Measurements from ENCODE around the gene TGOLN2.
"Not testable (repeated sequence)": the region's sequence is repeated elsewhere in the genome, so short reads cannot be mapped to it uniquely, and the experiment has no call there.

TGOLN2 gene

DNA sequence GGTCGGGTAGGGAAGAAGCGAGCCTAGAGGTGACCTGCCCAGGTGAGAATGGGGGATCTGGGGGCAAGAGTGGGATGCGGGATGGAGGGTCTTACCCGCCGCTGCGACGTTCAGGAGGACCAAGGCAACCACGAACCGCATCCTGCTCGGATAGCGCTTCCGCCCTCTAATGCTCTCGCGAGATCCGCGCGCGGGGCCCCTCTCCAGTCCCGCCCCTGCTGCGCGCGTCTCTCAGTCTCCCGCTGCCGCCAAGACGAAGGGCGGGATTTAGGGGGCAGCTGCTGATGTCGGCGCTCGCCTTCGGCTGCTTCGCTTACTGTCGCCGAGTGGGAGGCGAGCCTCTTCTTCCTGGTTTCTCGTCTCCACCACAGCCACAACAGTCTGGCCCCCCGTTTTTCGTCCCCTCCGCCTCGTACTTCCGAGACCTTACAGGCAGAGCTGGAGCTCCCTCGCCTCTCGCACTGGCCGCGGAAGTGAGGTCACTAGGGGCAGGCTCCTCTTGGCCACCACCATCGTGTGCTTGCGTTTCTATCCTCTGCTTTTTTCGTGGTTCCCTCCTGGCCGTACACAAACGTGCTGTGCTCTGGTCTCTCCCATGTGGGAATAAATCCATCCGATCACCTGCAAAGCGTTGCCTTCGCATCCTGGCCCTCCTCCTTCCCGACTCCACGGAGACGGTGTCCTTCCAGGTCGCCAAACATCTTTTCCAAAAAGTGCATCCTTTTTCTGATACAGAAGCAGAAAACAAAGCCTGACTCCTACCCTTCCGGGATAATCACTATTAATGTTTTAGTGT lies at the start of gene TGOLN2:
Gene TGOLN2 (minus strand): TSS at position 168 of the 796 bp plus-strand sequence. CDS start 27 bp downstream, at position 141.
- peak; percentile 94 for DNase-seq

DNA sequence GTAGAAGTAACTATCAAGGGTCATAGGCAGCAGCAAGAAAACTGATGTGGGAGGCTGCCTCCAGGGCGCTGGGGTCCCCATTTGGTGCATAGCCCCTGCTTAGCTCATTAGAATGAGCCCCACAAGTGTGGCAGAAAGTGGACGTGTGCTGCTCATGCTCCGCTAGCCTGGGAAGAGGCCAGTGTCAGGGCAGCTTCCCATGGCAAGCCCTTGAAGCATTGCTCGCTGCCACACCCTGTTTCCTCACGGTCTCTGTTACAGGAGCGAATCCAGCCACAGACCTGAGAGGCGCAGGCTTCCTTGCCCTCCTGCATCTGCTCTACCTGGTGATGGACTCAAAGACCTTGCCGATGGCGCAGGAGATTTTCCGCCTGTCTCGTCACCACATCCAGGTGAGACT lies 49.3 kb upstream of the TGOLN2 start:
- DNase-seq = no peak

DNA sequence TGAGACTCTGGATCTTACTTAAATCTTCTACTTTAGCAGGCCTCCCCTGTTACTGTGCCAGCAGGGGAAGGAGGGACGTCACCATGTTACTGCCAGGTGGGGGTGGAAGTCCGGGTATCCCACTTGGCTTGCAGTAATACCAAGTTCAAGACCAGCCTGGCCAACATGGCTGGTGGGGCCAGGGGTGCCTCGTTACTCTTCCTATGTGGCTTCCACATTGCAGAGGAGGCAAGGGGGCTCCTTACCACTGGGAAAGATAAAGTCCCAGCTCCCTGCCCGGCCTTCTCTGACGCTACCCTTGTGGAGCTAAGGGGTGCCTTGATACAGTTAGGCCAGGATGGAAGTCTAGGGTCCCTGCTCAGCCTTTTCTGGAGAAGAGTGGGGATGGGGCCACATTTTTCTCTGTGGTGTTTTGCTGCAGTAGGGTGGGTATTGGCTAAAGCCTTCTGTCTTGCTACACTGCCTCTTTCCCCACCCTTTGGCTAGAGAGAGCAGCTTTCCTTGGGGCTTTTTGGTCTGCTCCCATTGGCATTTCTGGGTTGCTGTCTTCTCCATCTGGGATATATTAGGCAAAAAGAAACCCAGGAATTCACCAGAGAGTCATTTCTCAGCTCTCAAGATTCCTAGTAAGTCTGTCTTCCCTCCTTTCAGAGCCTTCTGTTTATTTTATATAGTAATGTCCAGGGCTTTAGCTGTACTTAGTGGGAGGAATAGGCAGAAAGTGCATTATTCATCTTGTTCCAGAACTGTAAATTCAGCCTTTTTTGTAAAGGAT lies 48.7 kb upstream of the TGOLN2 start:
- DNase-seq = no peak

DNA sequence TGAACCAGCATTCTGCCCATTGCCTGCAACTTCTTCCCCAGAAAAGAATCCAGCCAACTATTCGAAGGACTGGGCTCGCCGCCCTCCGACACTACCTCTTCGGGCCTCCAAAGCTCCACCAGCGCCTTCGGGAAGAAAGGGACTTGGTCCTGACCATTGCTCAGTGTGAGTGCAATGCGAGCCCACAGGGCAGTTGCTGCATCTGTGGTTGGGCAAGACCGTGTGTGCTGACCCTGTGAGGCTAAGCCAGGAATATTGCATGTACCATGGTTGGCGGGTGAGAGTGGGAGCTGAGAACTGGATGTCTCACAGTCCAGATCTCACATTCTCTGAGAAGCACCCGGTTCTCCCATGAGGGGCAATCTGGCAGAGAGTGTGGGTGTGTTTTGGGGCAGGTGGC lies 43.3 kb upstream of the TGOLN2 start:
- DNase-seq = no peak

- no peak for DNase-seq
These were observed 41.7 kb upstream of the TGOLN2 start for GRCh38 chr2:85369500-85369899.

DNA sequence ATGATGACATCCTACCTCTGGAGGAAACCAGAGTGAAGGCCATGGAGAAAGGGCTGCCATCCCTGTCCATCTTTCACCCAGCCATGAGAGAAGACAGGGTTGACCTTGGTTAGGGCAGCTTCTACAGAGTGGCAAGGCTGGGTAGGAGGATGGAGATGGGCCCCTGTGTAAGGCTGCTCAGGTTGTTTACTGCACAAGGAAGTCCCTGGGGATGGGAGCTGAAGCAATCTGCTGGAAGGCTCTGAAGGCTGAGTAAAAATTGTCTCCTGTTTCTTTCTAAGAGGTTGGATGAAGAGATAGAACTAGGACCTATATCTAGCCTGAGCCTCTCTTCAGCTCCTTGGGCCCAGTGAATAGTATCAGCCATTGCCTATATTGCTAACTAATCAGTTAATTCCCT lies 41.1 kb upstream of the TGOLN2 start:
- no peak for DNase-seq

DNA sequence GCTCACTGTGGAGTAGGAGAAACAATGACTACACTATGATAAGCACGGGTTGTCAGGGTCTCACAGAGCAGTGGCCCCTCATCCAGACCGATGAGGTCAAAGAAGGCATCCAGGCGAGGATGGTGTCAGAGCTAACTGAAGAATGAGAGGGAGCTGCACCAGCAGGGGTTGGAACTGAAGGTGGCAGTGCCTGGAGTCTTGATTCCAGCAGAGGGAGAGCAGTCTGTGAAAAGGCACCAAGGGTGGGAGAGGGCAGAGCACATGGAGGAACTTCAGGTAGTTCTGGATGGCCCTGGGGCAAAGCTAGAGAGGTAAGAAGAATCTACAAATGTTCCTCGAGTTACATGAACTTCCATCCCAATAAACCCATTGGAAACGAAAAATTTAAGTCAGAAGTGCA lies 39.4 kb upstream of the TGOLN2 start:
- no peak for DNase-seq

DNA sequence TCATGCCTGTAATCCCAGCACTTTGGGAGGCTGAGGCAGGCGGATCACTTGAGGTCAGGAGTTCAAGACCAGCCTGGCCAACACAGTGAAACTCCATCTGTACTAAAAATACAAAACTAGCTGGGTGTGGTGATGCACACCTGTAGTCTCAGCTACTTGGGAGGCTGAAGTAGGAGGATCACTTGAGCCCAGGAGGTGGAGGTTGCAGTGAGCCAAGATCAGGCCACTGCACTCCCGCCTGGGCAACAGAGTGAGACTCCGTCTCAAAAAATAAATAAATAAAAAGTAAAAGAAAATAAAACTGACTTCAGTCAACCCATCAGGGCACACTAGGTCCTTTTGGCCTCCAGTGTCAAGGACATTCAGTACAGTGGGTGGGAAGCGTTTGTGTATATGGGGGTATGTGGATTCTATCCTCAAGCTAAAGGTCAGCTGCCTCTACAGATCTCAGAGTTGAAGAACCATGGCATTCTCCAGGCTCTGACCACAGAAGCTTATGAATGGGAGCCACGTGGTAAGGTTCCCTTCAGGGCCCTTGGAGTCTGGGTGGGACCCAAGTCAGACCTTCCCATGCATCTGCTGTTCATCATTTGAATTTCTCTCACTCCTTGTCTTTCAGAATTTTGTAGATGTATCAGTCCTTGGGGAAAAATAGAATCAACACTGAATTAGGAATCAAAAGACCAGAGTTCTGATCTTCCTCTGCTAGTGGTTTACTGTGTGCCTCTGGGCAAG lies 35.0 kb upstream of the TGOLN2 start:
- DNase-seq = not testable (repeated sequence)

GRCh38 chr2:85357736-85358135 lies 29.9 kb upstream of the TGOLN2 start:
- no peak for DNase-seq

DNA sequence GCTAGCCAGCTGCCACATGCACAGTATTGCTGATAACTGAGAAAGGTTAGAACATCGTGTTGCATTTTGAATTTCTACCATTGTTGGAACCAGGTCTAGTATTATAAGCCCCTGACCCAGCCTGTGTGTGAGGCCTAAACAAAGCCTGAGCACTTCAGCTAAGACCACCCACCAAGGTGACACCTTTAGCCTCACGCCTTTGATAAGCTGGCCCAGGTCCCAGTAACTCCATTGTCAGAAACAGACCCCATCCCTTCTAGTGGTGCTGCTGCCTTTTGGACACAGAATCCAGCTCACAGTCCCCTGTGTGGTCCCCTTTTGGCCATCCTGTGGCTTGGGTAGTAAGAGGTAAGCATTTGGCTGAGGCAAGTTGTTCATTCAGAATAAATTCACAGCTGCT lies 28.4 kb upstream of the TGOLN2 start:
- no peak for DNase-seq

- no peak for DNase-seq
These were observed 27.7 kb upstream of the TGOLN2 start for GRCh38 chr2:85355521-85355920.

GRCh38 chr2:85355073-85355410 lies 27.3 kb upstream of the TGOLN2 start:
- DNase-seq = no peak

GRCh38 chr2:85354286-85355072 lies 26.7 kb upstream of the TGOLN2 start, which contains the start of the genes ELMOD3 and RETSAT:
Gene ELMOD3 (plus strand): TSS chr2:85354769. CDS start chr2:85357199, 2,430 bp downstream.
Gene RETSAT (minus strand): TSS chr2:85354528. CDS start chr2:85354507, 21 bp downstream.
- DNase-seq = peak; percentile 95

DNA sequence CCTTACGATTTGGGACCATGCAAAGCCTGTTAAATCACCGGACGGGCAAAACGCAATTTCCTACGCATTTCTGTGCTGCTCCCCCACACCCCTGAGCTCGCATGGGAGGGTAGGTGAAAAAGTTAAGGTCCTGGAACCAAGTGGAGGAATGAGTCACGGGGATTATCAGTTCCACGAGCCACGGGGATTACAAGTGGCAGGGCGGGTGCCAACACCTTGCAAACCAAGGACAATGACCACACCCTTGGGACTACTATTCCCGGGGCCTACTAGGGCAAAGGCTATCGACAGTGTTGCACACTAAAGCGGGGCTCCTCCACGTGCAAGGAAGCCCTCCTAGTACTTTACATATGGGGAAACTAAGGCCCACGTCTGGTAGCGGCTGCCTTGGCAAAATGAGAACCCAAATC lies 26.1 kb upstream of the TGOLN2 start:
- peak; percentile 39 for DNase-seq

DNA sequence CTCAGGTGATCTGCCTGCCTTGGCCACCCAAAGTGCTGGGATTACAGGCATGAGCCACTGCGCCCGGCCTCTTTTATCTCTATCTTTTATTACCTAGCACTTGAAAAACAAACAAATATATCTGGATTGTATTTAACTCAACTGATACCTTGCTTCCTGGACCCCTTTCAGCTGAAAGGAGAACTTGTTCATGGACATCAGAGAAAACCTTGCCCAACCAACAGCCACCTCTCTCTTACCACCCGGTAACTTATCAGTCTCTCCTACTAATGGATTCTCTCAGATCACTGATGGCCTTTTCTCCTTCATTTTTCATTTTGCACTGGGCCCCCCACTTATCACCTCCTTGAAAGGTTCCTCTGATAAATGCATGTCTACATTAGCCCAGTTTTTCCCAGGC lies 19.8 kb upstream of the TGOLN2 start:
- no peak for DNase-seq

DNA sequence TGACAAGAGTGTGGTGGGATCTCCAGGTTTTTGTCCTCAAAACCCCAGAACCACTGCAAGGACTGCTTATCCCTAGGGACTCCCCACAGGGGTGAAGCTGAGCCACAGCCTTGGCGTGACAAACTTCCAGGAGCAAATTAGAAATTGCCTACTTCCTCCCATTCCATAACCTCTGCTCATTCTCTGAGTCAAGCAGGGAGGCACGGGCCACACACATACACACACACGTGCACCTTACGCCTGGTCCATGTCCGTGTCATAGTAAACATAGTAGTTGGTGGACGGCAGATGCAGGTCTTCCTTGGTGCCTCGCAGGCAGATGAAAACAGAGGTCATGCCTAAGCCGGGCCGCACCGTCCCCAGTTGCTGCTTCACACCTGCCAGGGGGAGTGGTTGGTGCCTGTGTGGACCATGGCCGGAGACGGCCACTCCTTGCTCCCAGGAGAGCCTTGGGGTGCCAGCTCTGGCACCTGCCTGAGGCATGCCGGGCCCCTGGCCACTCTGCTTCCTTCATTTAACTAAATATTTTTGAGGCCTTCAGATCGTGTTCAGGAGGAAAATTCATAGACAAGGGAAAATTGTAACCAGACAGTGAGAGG lies 16.7 kb upstream of the TGOLN2 start:
- DNase-seq = no peak

DNA sequence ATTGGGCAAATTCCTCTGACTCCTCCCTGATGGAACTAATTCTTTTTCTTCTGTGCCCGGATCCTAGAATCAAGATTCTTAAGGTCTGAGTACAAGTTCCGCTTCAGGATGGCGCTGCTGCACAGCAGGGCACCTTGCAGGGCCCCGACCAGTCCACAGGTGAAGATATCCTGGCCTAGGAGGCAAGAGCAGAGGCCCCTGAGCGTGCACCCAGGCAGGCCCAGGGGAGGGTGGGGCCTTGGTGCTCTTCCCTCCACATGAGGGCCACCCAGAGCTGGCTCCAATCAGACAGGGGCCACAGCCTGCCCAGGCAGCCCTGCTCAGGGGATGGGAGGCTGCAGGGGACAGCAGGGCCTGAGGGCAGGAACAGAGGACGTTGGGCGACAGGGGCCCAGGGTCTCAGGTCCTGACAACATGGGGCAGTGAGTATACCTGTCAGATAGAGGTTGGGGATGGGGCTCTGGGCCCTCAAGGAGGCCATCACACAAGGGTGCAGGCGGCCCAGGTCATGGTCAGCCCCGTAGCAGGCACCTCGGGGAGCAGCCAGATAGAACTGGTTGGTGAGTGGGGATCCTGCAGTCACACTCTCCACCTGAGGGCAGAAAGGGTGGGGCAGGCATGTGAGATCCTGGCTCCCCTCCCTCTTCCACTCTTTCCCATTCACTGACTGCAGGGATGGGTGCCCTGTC lies 15.6 kb upstream of the TGOLN2 start:
- DNase-seq = not testable (repeated sequence)

GRCh38 chr2:85342156-85342555 lies 14.4 kb upstream of the TGOLN2 start:
- DNase-seq = no peak

GRCh38 chr2:85341269-85342029 lies 13.7 kb upstream of the TGOLN2 start:
- DNase-seq = no peak

- DNase-seq = no peak
These were observed 12.5 kb upstream of the TGOLN2 start for GRCh38 chr2:85340034-85340892.
